SJSA1 (cell line): Measurements from ENCODE around the gene ZNF133. TPM values are rescaled to one million over a fixed set of nuclear protein-coding genes. Genes with fewer than 3 reads are reported as not detected.

ENCODE experiments used
- DNase-seq, 2 experiments: peaks; one replicate each; pipeline ENCODE4 v3.0.0-alpha.2; 2015 to 2020; ENCODE audit warnings: low spot score in 2 of 2, low read depth in 1 of 2
- H3K27ac ChIP-seq: fragments of 250-450 bp; sonication (Bioruptor Pico); 2 replicates; pipeline ENCODE4 v1.5.1; 2020; ENCODE audit warnings: mild to moderate bottlenecking, moderate library complexity
- H3K27me3 ChIP-seq: fragments of 250-450 bp; sonication (Bioruptor Pico); replicated peaks from 2 replicates; pipeline ENCODE4 v1.5.1; 2020; ENCODE audit warnings: mild to moderate bottlenecking, moderate library complexity
- H3K36me3 ChIP-seq: fragments of 250-450 bp; sonication (Bioruptor Pico); 2 replicates; pipeline ENCODE4 v1.5.1; 2020; ENCODE audit warnings: mild to moderate bottlenecking
- H3K4me1 ChIP-seq: fragments of 250-450 bp; sonication (Bioruptor Pico); replicated peaks from 2 replicates; pipeline ENCODE4 v1.6.1; 2021; ENCODE audit warnings: mild to moderate bottlenecking
- H3K4me3 ChIP-seq: fragments of 250-450 bp; sonication (Bioruptor Pico); 2 replicates; pipeline ENCODE4 v1.5.1; 2020; ENCODE audit warnings: mild to moderate bottlenecking
- H3K9me3 ChIP-seq: fragments of 250-450 bp; sonication (Bioruptor Pico); replicated peaks from 2 replicates; pipeline ENCODE4 v1.5.1; 2020; ENCODE audit warnings: mild to moderate bottlenecking
- total RNA-seq: library from RNA; depleted of rRNA; stranded (reverse); fragments of >200 nt; shearing (Covaris generic); gene quantifications from 2 replicates; pipeline ENCODE4 v1.2.3, GENCODE V29; 2014; rRNA removed

The ZNF133 gene
- total RNA-seq, 1 experiment from 2014 or later: 8.9 TPM

DNA sequence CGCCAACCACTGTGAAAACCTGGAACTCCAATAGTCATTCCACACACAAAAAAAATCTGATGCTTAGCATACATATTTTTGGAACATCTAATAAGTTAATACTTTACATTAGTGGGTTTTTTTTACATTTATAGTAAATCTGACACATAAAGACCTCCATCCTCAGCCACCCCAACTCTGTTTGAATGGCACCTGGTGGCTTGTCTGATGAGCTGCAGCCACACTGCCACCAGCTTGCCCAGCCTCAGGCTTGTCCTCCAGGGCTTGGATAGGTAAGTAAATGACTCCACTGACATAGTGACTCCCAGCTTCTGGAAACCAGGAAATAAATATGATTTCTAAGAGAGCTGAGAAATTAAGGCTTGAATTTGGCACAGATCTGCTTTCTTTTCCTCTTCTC is 71.5 kb downstream of the ZNF133 start:
- no peaks in the 10 kb centered on the region for H3K36me3 ChIP-seq
- no peak overlapping the region for H3K4me3 ChIP-seq
- peaks cover 3% of the 10 kb centered on the region; the same call in 1 of the 2 replicates for H3K27me3 ChIP-seq
- no peak for DNase-seq
- no peaks in the 10 kb centered on the region for H3K9me3 ChIP-seq
- H3K4me1 ChIP-seq: no peaks in the 10 kb centered on the region
- no peak overlapping the region for H3K27ac ChIP-seq

DNA sequence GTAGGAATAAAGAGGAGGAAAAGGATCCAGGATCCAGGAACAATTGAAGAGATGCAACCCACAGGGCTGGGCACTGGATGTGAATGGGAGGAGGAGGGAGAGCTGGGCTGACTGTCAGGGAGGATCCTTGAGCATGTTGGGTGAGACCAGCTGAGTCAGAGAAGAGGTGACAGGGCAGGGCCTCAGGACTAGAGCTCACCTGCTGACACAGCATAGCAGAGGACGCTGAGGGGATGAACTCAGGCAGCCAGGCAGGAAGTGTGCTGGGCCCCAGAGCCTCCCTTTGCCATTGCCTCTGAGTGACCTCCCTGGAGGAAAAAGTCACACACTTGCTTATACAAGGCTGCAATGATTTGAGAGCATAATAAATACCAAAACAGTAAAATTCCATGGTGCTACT is 72.3 kb downstream of the ZNF133 start:
- H3K4me3 ChIP-seq: no peak overlapping the region

DNA sequence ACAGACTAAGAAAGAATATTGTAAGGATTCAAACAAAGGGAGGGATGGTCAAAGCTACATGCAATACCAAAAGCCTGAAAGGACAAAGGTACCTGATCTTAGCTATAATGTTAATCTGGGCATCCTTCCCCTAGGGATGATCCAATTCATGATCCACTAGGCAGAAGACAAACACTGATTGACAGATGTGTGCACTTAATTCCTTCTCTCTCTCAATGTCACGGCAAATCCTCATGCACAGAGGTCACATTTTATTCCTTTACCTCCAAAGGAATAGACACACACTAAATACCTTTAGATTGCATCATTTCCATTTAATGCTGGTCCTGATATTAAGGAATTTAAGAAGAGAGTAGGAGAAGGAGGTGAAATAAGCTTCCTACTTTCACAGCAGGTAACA is 73.4 kb downstream of the ZNF133 start:
- no peaks in the 10 kb centered on the region for H3K27me3 ChIP-seq
- DNase-seq: no peak
- no peaks in the 10 kb centered on the region for H3K4me1 ChIP-seq
- no peaks in the 10 kb centered on the region for H3K9me3 ChIP-seq
- no peak overlapping the region for H3K4me3 ChIP-seq
- no peak overlapping the region for H3K27ac ChIP-seq
- H3K36me3 ChIP-seq: no peaks in the 10 kb centered on the region

More for the DNA sequence above, 72.3 kb downstream of the ZNF133 start:
- no peaks in the 10 kb centered on the region for H3K4me1 ChIP-seq
- H3K27ac ChIP-seq: no peak overlapping the region
- no peaks in the 10 kb centered on the region for H3K9me3 ChIP-seq
- H3K36me3 ChIP-seq: no peaks in the 10 kb centered on the region
- 0 out of 2 replicates have a peak, but pooled peaks cover 3% of the 10 kb centered on the region for H3K27me3 ChIP-seq
- no peak for DNase-seq

DNA sequence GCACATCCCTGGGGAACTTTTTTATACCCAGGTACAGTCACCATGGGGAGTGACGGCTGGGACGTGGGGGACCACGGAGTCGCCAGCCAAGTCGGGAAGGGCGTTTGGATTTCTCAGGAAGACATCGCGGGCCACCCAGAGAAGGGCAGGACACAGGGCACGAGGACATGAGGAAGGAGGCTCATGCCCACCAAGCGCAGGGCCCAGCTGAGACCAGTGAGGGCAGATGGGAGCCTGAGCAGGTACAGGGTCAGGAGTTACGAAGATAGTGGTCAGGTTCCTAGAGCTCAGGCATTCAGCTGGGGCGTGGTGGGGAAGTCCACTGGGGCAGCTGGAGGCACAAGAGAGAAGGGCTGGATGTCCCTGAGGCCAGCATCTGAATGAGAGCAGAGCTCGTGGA is 74.6 kb downstream of the ZNF133 start:
- Histone ChIP-seq H3K27me3 (no peaks in the 10 kb centered on the region), H3K27ac (no peak overlapping the region), H3K9me3 (no peaks in the 10 kb centered on the region), H3K4me1 (no peaks in the 10 kb centered on the region), H3K36me3 (no peaks in the 10 kb centered on the region), H3K4me3 (no peak overlapping the region)
- DNase-seq: no peak

DNA sequence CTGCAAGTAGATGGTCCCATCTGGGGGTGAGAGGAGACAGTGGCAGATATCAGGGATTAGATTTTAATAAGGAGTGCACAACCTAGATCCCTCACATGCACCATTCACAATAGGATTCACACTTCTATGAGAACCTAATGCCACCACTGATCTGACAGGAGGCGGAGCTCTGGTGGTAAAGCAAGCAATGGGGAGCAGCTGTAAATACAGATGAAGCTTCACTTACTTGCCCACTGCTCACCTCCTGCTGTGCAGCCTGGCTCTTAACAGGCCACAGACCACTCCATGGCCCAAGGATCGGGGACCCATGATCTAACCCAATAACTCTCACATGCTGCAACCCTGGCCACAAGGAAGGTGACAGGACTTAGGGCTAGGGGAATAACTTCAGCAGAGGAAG is 75.4 kb downstream of the ZNF133 start:
- no peaks in the 10 kb centered on the region for H3K27me3 ChIP-seq
- no peak for DNase-seq
- H3K36me3 ChIP-seq: no peaks in the 10 kb centered on the region
- H3K27ac ChIP-seq: no peak overlapping the region
- H3K4me3 ChIP-seq: no peak overlapping the region
- H3K4me1 ChIP-seq: no peaks in the 10 kb centered on the region
- no peaks in the 10 kb centered on the region for H3K9me3 ChIP-seq

DNA sequence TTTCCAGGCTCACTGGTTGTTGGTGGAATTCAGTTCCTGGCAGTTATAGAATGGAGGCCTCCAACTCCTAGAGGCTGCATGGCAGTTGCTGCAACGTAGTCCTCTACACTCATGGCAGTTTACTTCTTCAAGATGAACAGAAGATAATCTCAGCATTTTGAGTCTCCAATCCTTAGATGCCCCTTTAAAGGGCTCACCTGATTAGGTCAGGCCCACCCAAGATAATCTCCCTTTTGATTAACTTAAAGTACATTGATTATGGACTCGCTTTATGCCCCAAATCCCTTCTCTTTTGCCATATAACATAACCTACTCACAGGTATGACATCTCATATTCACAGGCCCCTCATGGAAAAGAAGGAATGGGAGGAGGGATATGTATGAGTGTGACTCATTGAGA is 76.4 kb downstream of the ZNF133 start:
- no peaks in the 10 kb centered on the region for H3K27me3 ChIP-seq
- H3K36me3 ChIP-seq: no peaks in the 10 kb centered on the region
- H3K4me1 ChIP-seq: no peaks in the 10 kb centered on the region
- no peaks in the 10 kb centered on the region for H3K9me3 ChIP-seq
- no peak overlapping the region for H3K27ac ChIP-seq
- no peak overlapping the region for H3K4me3 ChIP-seq
- no peak for DNase-seq

Other genes with a start within 250 kb of the ZNF133 start
- gene OVOL2, start 230.6 kb upstream of the ZNF133 start, total RNA-seq: not detected in 2 replicates
- 14.4 and 15.3 TPM in 2 replicates for gene KAT14, start 150.7 kb upstream of the ZNF133 start, total RNA-seq
- 18.1 and 21.7 TPM in 2 replicates for gene PET117, start 150.7 kb upstream of the ZNF133 start, total RNA-seq
- 0.97 and 1.1 TPM in 2 replicates for gene DZANK1, start 178.5 kb downstream of the ZNF133 start, total RNA-seq
- gene POLR3F, start 178.9 kb downstream of the ZNF133 start, total RNA-seq: 20.4 and 24.7 TPM in 2 replicates
- 15.9 and 24.2 TPM in 2 replicates for gene RBBP9, start 208.7 kb downstream of the ZNF133 start, total RNA-seq
- 56.0 and 71.4 TPM in 2 replicates for gene SEC23B, start 219.4 kb downstream of the ZNF133 start, total RNA-seq